AG04450 (cell line): Measurements from ENCODE around the gene PDF. TPM values are rescaled to one million over a fixed set of nuclear protein-coding genes. Genes with fewer than 3 reads are reported as not detected.

Experiments
- CTCF ChIA-PET: fragments of 300-600, 350-600 bp; formaldehyde crosslinking; extraction: SDS; loops from one replicate; lab custom pipeline; 2022; ENCODE audit warnings: antibody characterized with exemption, inconsistent platforms; lab: Charles Lee
- POLR2A ChIA-PET: fragments of 350-600 bp; formaldehyde crosslinking; extraction: SDS; loops from one replicate; lab custom pipeline; 2021; ENCODE audit warnings: antibody characterized with exemption, inconsistent platforms; lab: Yijun Ruan, JAX
- DNase-seq: peaks from one replicate; pipeline ENCODE4 v3.0.0-alpha.2; 2011; ENCODE audit warnings: low read depth, low spot score
- H3K27ac ChIP-seq: one replicate; pipeline ENCODE4 v1.5.1; 2012; ENCODE audit warnings: low read depth, low read length, control low read depth
- H3K27me3 ChIP-seq: one replicate; pipeline ENCODE4 v1.6.0; 2012; ENCODE audit warnings: low read length; ENCODE audit not compliant: control insufficient read depth, insufficient read depth
- H3K4me3 ChIP-seq: 2 replicates; pipeline ENCODE4 v1.5.1; 2011; ENCODE audit warnings: mild to moderate bottlenecking, low read depth, low read length, control low read depth
- H3K9me3 ChIP-seq: 2 replicates; pipeline ENCODE4 v1.5.1; 2012; ENCODE audit warnings: low read length; ENCODE audit not compliant: control insufficient read depth, insufficient read depth
- CTCF ChIP-seq: IDR thresholded peaks from 2 replicates; pipeline ENCODE4 v1.5.1; 2011; ENCODE audit warnings: low read depth, low read length, control low read depth, inconsistent platforms
- polyA plus RNA-seq: library from polyadenylated mRNA; depleted of rRNA; stranded (reverse); fragments of >200 nt; gene quantifications from 2 replicates; pipeline ENCODE4 v1.2.3, GENCODE V29; 2011

PDF gene
- polyA plus RNA-seq, 1 experiment, result 6.4 TPM

DNA sequence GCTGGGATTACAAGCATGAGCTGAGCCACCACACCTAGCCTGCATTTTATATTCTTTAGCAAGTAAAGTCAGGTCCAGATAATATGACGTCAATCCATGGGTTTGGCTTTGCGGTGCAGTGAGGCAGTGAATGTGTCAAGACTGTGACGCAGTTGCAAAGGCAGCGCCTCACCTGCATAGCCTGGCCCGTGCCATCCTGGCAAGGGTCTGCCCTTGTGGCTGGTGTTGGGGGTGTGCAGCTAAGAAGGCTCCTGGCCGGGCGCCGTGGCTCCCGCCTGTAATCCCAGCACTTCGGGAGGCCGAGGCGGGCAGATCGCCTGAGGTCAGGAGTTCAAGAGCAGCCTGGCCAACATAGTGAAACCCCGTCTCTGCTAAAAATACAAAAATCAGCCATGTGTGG, 7.0 kb downstream of the PDF start:
- Histone ChIP-seq H3K27me3 (no peaks in the 10 kb centered on the region), H3K4me3 (no peak overlapping the region), H3K27ac (no peak overlapping the region), H3K9me3 (no peaks in the 10 kb centered on the region; the same call in 1 of the 2 replicates)
- ChIA-PET POLR2A (no interaction called here), CTCF (interaction anchor here (0.9 kb wide), 1 partner anchor 13 kb away, joined by 3 read pairs; no protein-coding TSS in a partner anchor)
- no peak for DNase-seq
- TF ChIP-seq CTCF, result no peak

GRCh38 chr16:69322343-69322742, 8.0 kb downstream of the PDF start:
- ChIA-PET CTCF (no interaction called here), POLR2A (no interaction called here)
- H3K4me3 ChIP-seq, result no peak overlapping the region
- no peak for DNase-seq
- H3K27ac ChIP-seq, result no peak overlapping the region
- no peaks in the 10 kb centered on the region; the same call in 1 of the 2 replicates for H3K9me3 ChIP-seq
- no peaks in the 10 kb centered on the region for H3K27me3 ChIP-seq
- TF ChIP-seq CTCF, result no peak

DNA sequence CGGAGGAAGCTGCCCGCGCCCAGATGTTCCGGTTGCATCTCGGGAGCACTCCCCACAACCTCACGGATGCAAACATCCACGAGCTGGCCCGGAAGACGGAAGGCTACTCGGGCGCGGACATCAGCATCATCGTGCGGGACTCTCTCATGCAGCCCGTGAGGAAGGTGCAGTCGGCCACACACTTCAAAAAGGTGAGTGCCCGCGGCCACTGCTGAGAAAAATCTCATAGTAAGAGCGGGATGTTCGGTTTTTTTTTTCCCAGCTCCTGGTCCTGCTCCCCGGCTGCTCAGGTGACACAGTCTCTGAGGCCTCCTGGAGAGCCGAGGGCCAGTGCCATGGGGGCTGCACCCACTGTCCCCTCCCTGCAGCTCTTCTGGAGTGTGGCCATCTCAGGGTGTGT, 9.3 kb downstream of the PDF start:
- no peaks in the 10 kb centered on the region; the same call in 1 of the 2 replicates for H3K9me3 ChIP-seq
- no peak overlapping the region for H3K27ac ChIP-seq
- CTCF ChIA-PET, result no interaction called here
- H3K27me3 ChIP-seq, result no peaks in the 10 kb centered on the region
- no peak overlapping the region for H3K4me3 ChIP-seq
- TF ChIP-seq CTCF, result no peak
- DNase-seq, result no peak
- POLR2A ChIA-PET, result no interaction called here

DNA sequence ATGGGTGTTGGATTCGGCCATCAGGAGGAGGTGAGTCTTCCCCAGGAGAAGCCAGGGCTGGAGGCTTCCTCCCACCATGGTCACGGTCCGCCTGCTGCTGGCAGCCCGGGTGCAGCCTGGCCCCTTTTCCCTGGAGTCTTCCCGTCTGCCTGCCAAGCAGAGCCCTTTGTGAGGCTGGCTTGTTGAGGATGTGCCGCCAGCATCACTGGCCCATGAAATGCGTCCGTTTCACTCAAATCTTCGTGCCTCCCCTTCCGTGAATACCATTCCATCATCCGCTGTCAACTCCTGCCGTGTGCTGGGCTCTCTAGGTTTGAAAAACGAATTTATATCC, 9.7 kb downstream of the PDF start:
- no peak for TF ChIP-seq CTCF
- Histone ChIP-seq H3K9me3 (no peaks in the 10 kb centered on the region; the same call in 1 of the 2 replicates), H3K27ac (no peak overlapping the region), H3K27me3 (no peaks in the 10 kb centered on the region), H3K4me3 (no peak overlapping the region)
- ChIA-PET CTCF (no interaction called here), POLR2A (no interaction called here)
- no peak for DNase-seq

DNA sequence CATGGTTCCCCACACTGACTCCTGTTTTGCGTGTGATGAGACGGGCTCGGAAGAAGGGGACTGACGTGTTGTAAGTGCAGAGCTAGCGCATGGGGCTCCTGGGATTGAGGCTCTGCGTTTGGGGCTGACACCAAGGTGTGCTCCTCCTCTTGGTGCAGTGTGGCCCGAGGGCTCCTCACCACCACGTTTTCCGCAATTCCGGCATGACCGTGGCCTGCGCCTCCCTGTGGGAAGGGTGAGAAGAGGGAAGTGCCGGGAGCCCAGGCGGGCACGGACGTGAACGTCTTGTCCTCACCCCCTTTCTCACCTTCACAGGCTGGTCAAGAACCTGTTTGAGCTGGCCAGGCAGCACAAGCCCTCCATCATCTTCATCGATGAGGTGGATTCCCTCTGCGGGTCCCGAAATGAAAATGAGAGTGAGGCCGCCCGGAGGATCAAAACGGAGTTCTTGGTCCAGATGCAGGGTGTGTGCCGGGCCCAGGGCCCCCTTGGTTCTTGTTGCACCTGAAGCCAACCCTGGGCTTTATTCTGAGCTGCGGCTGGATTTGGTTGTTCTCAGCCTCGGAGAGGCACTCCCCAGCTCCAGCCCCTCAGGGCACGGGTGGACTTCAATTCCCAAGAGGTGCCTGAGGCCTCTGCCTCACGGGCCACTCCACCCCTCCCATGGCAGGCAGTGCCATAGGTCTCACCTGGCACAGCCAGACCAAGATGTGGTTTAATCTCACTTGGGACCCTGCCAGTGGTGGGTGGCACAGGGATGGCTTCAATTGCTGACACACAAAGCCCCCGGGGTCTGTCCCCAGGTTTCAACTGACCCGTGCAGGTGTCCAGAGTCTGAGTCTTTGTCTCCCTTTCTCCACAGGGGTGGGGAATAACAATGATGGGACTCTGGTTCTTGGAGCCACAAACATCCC, 10.3 kb downstream of the PDF start:
- ChIA-PET POLR2A (no interaction called here), CTCF (no interaction called here)
- H3K27ac ChIP-seq, result no peak overlapping the region
- H3K9me3 ChIP-seq, result no peaks in the 10 kb centered on the region; the same call in 1 of the 2 replicates
- no peaks in the 10 kb centered on the region for H3K27me3 ChIP-seq
- no peak for TF ChIP-seq CTCF
- H3K4me3 ChIP-seq, result no peak overlapping the region
- no peak for DNase-seq
